ENCODE data around the gene ANKRD36B.
"Not testable (repeated sequence)": the region's sequence is repeated elsewhere in the genome, so short reads cannot be mapped to it uniquely, and the experiment has no call there.

Gene ANKRD36B

GRCh38 chr2:97548536-97548935 lies 41.1 kb downstream of the ANKRD36B start:
- not testable (repeated sequence) for DNase-seq

- no peak for DNase-seq
These were observed 43.0 kb downstream of the ANKRD36B start for GRCh38 chr2:97546711-97547110.

GRCh38 chr2:97544911-97545310 lies 44.8 kb downstream of the ANKRD36B start:
- not testable (repeated sequence) for DNase-seq

GRCh38 chr2:97525904-97526303 lies 63.8 kb downstream of the ANKRD36B start:
- not testable (repeated sequence) for DNase-seq

- DNase-seq, result not testable (repeated sequence)
These were observed 65.9 kb downstream of the ANKRD36B start for GRCh38 chr2:97523816-97524215.

GRCh38 chr2:97522916-97523555 lies 66.6 kb downstream of the ANKRD36B start:
- DNase-seq, result not testable (repeated sequence)

- not testable (repeated sequence) for DNase-seq
These were observed 94.0 kb downstream of the ANKRD36B start for GRCh38 chr2:97495651-97496050.

- not testable (repeated sequence) for DNase-seq
These were observed 99.5 kb downstream of the ANKRD36B start for GRCh38 chr2:97490141-97490540.

Data from NCI-H2107 (cell line).